Lung (tissue), 12 donors: Measurements from ENCODE around the gene RNASE8. TPM values are rescaled to one million over a fixed set of nuclear protein-coding genes. Genes with fewer than 3 reads are reported as not detected.

ENCODE experiments used
- ATAC-seq: fragments of 200-7000 bp; cut with Tn5 transposase; one replicate; pipeline ENCODE4 v1.9.1; 2020; ENCODE audit warnings: moderate number of reproducible peaks; ENCODE audit not compliant: insufficient read depth, low FRiP score
- DNase-seq, 3 donors: peaks; one replicate each; pipeline ENCODE4 v3.0.0-alpha.2; 2013 to 2017
- H3K27ac ChIP-seq, 2 donors: one replicate each; pipeline ENCODE4 v1.5.1; 2013; ENCODE audit warnings: mild to moderate bottlenecking in 2 of 2, moderate library complexity in 2 of 2, control low read depth in 1 of 2, inconsistent platforms in 1 of 2, low read depth in 1 of 2, low read length in 1 of 2
- H3K27me3 ChIP-seq, 3 donors: one replicate each; pipeline ENCODE4 v1.5.1; 2013; ENCODE audit warnings: low read length in 2 of 3; ENCODE audit not compliant: control insufficient read depth in 3 of 3, insufficient read depth in 3 of 3
- H3K36me3 ChIP-seq, 4 donors: one replicate each; pipeline ENCODE4 v1.5.1; 2013; ENCODE audit warnings: low read length in 4 of 4, mild to moderate bottlenecking in 1 of 4, moderate library complexity in 1 of 4; ENCODE audit not compliant: control insufficient read depth in 4 of 4, insufficient read depth in 4 of 4
- H3K4me1 ChIP-seq, 5 donors: one replicate each; pipeline ENCODE4 v1.5.1; 2013; ENCODE audit warnings: low read length in 5 of 5, mild to moderate bottlenecking in 2 of 5, moderate library complexity in 1 of 5; ENCODE audit not compliant: control insufficient read depth in 5 of 5, insufficient read depth in 5 of 5
- H3K4me3 ChIP-seq: one replicate; pipeline ENCODE4 v1.5.1; 2013; ENCODE audit warnings: mild to moderate bottlenecking, control low read depth, moderate library complexity
- H3K9ac ChIP-seq, 2 donors: one replicate each; pipeline ENCODE4 v1.5.1; 2013; ENCODE audit warnings: low read length in 2 of 2, control low read depth in 1 of 2; ENCODE audit not compliant: insufficient read depth in 1 of 2
- H3K9me3 ChIP-seq, 4 donors: one replicate each; pipeline ENCODE4 v1.5.1; 2013; ENCODE audit warnings: low read length in 3 of 4, mild to moderate bottlenecking in 1 of 4, moderate library complexity in 1 of 4; ENCODE audit not compliant: control insufficient read depth in 4 of 4, insufficient read depth in 3 of 4
- CTCF ChIP-seq: IDR thresholded peaks from 2 replicates; pipeline ENCODE4 v1.5.1; 2012; ENCODE audit warnings: mild to moderate bottlenecking; ENCODE audit errors: control extremely low read depth, extremely low read depth
- WGBS, 2 donors: extraction: QIAGEN DNeasy Blood & Tissue Kit; methylation state at CpG; one replicate each; pipeline ENCODE4 v1.1.7; 2013; 5-methylcytosine and 5-hydroxymethylcytosine counted together
- polyA plus RNA-seq, 2 donors: library from polyadenylated mRNA; stranded (reverse); fragments of 200-250 nt; gene quantifications; one replicate each; pipeline ENCODE4 v1.2.1, GENCODE V29; 2013
- total RNA-seq, 2 donors: library from RNA; depleted of rRNA in 1 of 2; stranded (reverse); fragments of >200 nt in 1 of 2; gene quantifications; one replicate each; pipeline ENCODE4 v1.2.1, GENCODE V29; 2014 to 2021
- donor health status: control.
- donor health status: control.
- donor health status: Bipolar disorder and iron deficiency.
- donor health status: healthy.
- donor health status: DM: yes; HTN: yes; CAD: no.

Gene RNASE8
- total and polyA plus RNA-seq, 4 donors = not detected

GRCh38 chr14:21105095-21105494 lies 47.5 kb downstream of the RNASE8 start:
- DNase-seq = no peak
- peaks cover 7 to 43% (median 17%) of the 10 kb centered on the region in 5 donors for H3K4me1 ChIP-seq
- H3K36me3 ChIP-seq = no peaks in the 10 kb centered on the region
- no peak overlapping the region for H3K4me3 ChIP-seq
- no peaks in the 10 kb centered on the region for H3K27me3 ChIP-seq
- no peaks in the 10 kb centered on the region for H3K9me3 ChIP-seq
- no peak for TF ChIP-seq CTCF
- 78 to 81% methylated on average over 8 of the region's 8 CpGs for WGBS, 2 donors
- H3K27ac ChIP-seq = peak overlapping the region; percentile 55 to 64
- ATAC-seq = no peak
- no peak overlapping the region for H3K9ac ChIP-seq

- no peaks in the 10 kb centered on the region for H3K36me3 ChIP-seq
- H3K27ac ChIP-seq = peak overlapping the region in 1 of 2 donors; percentile 83
- no peak for ATAC-seq
- H3K4me1 ChIP-seq = peaks cover 7 to 43% (median 17%) of the 10 kb centered on the region in 5 donors
- H3K4me3 ChIP-seq = no peak overlapping the region
- TF ChIP-seq CTCF = no peak
- WGBS, 2 donors = 51 to 53% methylated on average over 4 of the region's 4 CpGs
- H3K9ac ChIP-seq = peak overlapping the region in 1 of 2 donors; percentile 69
- no peaks in the 10 kb centered on the region for H3K9me3 ChIP-seq
- DNase-seq = no peak
- no peaks in the 10 kb centered on the region for H3K27me3 ChIP-seq
Measured at GRCh38 chr14:21106176-21106497, 48.5 kb downstream of the RNASE8 start.

- Histone ChIP-seq H3K36me3 (no peaks in the 10 kb centered on the region), H3K27ac (peak overlapping the region; percentile 2 to 85)
Measured at GRCh38 chr14:21106498-21107282, 49.1 kb downstream of the RNASE8 start.

More at GRCh38 chr14:21106498-21107282, 49.1 kb downstream of the RNASE8 start:
- no peak for ATAC-seq
- peak; percentile 84 to 91 (median 88) for DNase-seq
- H3K27me3 ChIP-seq = no peaks in the 10 kb centered on the region
- TF ChIP-seq CTCF = peak; percentile 89
- peaks cover 7 to 43% (median 17%) of the 10 kb centered on the region in 5 donors for H3K4me1 ChIP-seq
- WGBS, 2 donors = 11 to 20% methylated on average over 11 of the region's 11 CpGs
- no peaks in the 10 kb centered on the region for H3K9me3 ChIP-seq
- H3K9ac ChIP-seq = peak overlapping the region in 1 of 2 donors; percentile 69
- no peak overlapping the region for H3K4me3 ChIP-seq
